ENCODE data around the gene CCDC190. TPM values are rescaled to one million over a fixed set of nuclear protein-coding genes. Genes with fewer than 3 reads are reported as not detected.
"Not testable (repeated sequence)": the region's sequence is repeated elsewhere in the genome, so short reads cannot be mapped to it uniquely, and the experiment has no call there.

The CCDC190 gene
- total RNA-seq, 2 donors from 2014 or later = not detected

GRCh38 chr1:162884831-162885230 lies 23.9 kb upstream of the CCDC190 start:
- no peak for DNase-seq (ENCODE audit: low spot score in 2 of 2)
- Mint-ChIP-seq H3K27ac (no peak overlapping the region), H3K36me3 (no peaks in the 10 kb centered on the region), H3K9me3 (no peaks in the 10 kb centered on the region)
- no peak for ATAC-seq

GRCh38 chr1:162882248-162882674 lies 21.3 kb upstream of the CCDC190 start:
- ATAC-seq = no peak

GRCh38 chr1:162881590-162881989 lies 20.6 kb upstream of the CCDC190 start:
- DNase-seq (ENCODE audit: low spot score in 2 of 2) = no peak

More at GRCh38 chr1:162882248-162882674, 21.3 kb upstream of the CCDC190 start:
- no peak for DNase-seq (ENCODE audit: low spot score in 2 of 2)
- H3K27ac Mint-ChIP-seq = no peak overlapping the region
- H3K36me3 Mint-ChIP-seq = no peaks in the 10 kb centered on the region
- H3K9me3 Mint-ChIP-seq = no peaks in the 10 kb centered on the region

GRCh38 chr1:162880617-162881016 lies 19.6 kb upstream of the CCDC190 start:
- H3K36me3 Mint-ChIP-seq; DNase-seq (ENCODE audit: low spot score in 2 of 2); ATAC-seq; H3K9me3 Mint-ChIP-seq; H3K27ac Mint-ChIP-seq: not testable (repeated sequence)

More at GRCh38 chr1:162881590-162881989, 20.6 kb upstream of the CCDC190 start:
- no peak for ATAC-seq
- Mint-ChIP-seq H3K9me3 (no peaks in the 10 kb centered on the region), H3K27ac (no peak overlapping the region), H3K36me3 (no peaks in the 10 kb centered on the region)

GRCh38 chr1:162878000-162878596 lies 17.1 kb upstream of the CCDC190 start:
- Mint-ChIP-seq H3K9me3 (no peaks in the 10 kb centered on the region), H3K27ac (no peak overlapping the region), H3K36me3 (no peaks in the 10 kb centered on the region)
- ATAC-seq (peak in 1 of 2 donors; percentile 61), DNase-seq (ENCODE audit: low spot score in 2 of 2) (peak in 1 of 2 donors; percentile 43)

- DNase-seq (ENCODE audit: low spot score in 2 of 2) (no peak), ATAC-seq (no peak)
- H3K27ac Mint-ChIP-seq = peak overlapping the region in 1 of 2 donors; percentile 12
- no peaks in the 10 kb centered on the region for H3K9me3 Mint-ChIP-seq
- H3K36me3 Mint-ChIP-seq = no peaks in the 10 kb centered on the region
Measured at GRCh38 chr1:162877412-162877811, 16.4 kb upstream of the CCDC190 start.

- no peak overlapping the region for H3K27ac Mint-ChIP-seq
Measured at GRCh38 chr1:162876751-162877150, 15.8 kb upstream of the CCDC190 start.

GRCh38 chr1:162873671-162874666 lies 13.0 kb upstream of the CCDC190 start:
- Mint-ChIP-seq H3K36me3 (peaks cover 0 to 13% of the 10 kb centered on the region in 2 donors), H3K9me3 (peaks cover 9 to 16% of the 10 kb centered on the region in 2 donors), H3K27ac (no peak overlapping the region)
- ATAC-seq = no peak
- DNase-seq (ENCODE audit: low spot score in 2 of 2) = no peak

More at GRCh38 chr1:162876751-162877150, 15.8 kb upstream of the CCDC190 start:
- no peak for ATAC-seq
- Mint-ChIP-seq H3K36me3 (peaks cover 0 to 1% of the 10 kb centered on the region in 2 donors), H3K9me3 (peaks cover 0 to 1% of the 10 kb centered on the region in 2 donors)
- DNase-seq (ENCODE audit: low spot score in 2 of 2) = no peak

- peaks cover 0 to 18% of the 10 kb centered on the region in 2 donors for H3K36me3 Mint-ChIP-seq
- H3K27ac Mint-ChIP-seq = no peak overlapping the region
- no peak for DNase-seq (ENCODE audit: low spot score in 2 of 2)
- ATAC-seq = no peak
- peaks cover 9 to 16% of the 10 kb centered on the region in 2 donors for H3K9me3 Mint-ChIP-seq
Measured at GRCh38 chr1:162872981-162873380, 12.0 kb upstream of the CCDC190 start.

- ATAC-seq = not testable (repeated sequence)
Measured at GRCh38 chr1:162871417-162871816, 10.4 kb upstream of the CCDC190 start.

GRCh38 chr1:162868972-162869371 lies 8.0 kb upstream of the CCDC190 start:
- Mint-ChIP-seq H3K36me3 (peaks cover 0 to 18% of the 10 kb centered on the region in 2 donors), H3K27ac (no peak overlapping the region), H3K9me3 (peaks cover 9 to 16% of the 10 kb centered on the region in 2 donors)
- no peak for DNase-seq (ENCODE audit: low spot score in 2 of 2)
- no peak for ATAC-seq

More at GRCh38 chr1:162871417-162871816, 10.4 kb upstream of the CCDC190 start:
- H3K27ac Mint-ChIP-seq; DNase-seq (ENCODE audit: low spot score in 2 of 2): not testable (repeated sequence)
- H3K36me3 Mint-ChIP-seq = peaks cover 0 to 18% of the 10 kb centered on the region in 2 donors
- peaks cover 9 to 16% of the 10 kb centered on the region in 2 donors for H3K9me3 Mint-ChIP-seq

GRCh38 chr1:162861625-162862024 lies 650 bp upstream of the CCDC190 start:
- Mint-ChIP-seq H3K27ac (no peak overlapping the region), H3K36me3 (no peaks in the 10 kb centered on the region), H3K9me3 (no peaks in the 10 kb centered on the region)
- ATAC-seq (no peak), DNase-seq (ENCODE audit: low spot score in 2 of 2) (no peak)

- DNase-seq (ENCODE audit: low spot score in 2 of 2) (no peak), ATAC-seq (no peak)
- H3K9me3 Mint-ChIP-seq = no peaks in the 10 kb centered on the region
- no peak overlapping the region for H3K27ac Mint-ChIP-seq
- no peaks in the 10 kb centered on the region for H3K36me3 Mint-ChIP-seq
Measured at GRCh38 chr1:162859191-162859590, 1.8 kb downstream of the CCDC190 start.

- Mint-ChIP-seq H3K36me3 (no peaks in the 10 kb centered on the region), H3K9me3 (no peaks in the 10 kb centered on the region), H3K27ac (no peak overlapping the region)
- no peak for DNase-seq (ENCODE audit: low spot score in 2 of 2)
- ATAC-seq = no peak
Measured at GRCh38 chr1:162857850-162858249, 3.1 kb downstream of the CCDC190 start.

- no peaks in the 10 kb centered on the region for H3K36me3 Mint-ChIP-seq
- no peak for DNase-seq (ENCODE audit: low spot score in 2 of 2)
- ATAC-seq = peak in 1 of 2 donors; percentile 51
- H3K27ac Mint-ChIP-seq = no peak overlapping the region
- H3K9me3 Mint-ChIP-seq = no peaks in the 10 kb centered on the region
Measured at GRCh38 chr1:162856260-162856659, 4.7 kb downstream of the CCDC190 start.

- DNase-seq (ENCODE audit: low spot score in 2 of 2) = no peak
- Mint-ChIP-seq H3K9me3 (no peaks in the 10 kb centered on the region), H3K27ac (no peak overlapping the region), H3K36me3 (no peaks in the 10 kb centered on the region)
- no peak for ATAC-seq
Measured at GRCh38 chr1:162855461-162856150, 5.4 kb downstream of the CCDC190 start.

Measured in activated naive CD4-positive, alpha-beta T cell treated with anti-CD3 and anti-CD28 coated beads, Interleukin-2, amount 50 U/mL, for 72 hours (primary cell).